MM.1S (cell line): ENCODE data around the gene CNTN5.

Experiments
- EZH2phosphoT487 ChIP-seq: fragments of 300-600 bp; sonication (generic); IDR thresholded peaks from 2 replicates; pipeline ENCODE4 v1.6.1; 2018; ENCODE audit warnings: antibody characterized with exemption, low read length
- TF ChIP-seq, protein P1 (sequence below): fragments of 300-600 bp; sonication (generic); IDR thresholded peaks from 2 replicates; pipeline ENCODE4 v1.5.1; 2016; ENCODE audit warnings: antibody characterized with exemption, low read length, mixed read lengths

DNA sequence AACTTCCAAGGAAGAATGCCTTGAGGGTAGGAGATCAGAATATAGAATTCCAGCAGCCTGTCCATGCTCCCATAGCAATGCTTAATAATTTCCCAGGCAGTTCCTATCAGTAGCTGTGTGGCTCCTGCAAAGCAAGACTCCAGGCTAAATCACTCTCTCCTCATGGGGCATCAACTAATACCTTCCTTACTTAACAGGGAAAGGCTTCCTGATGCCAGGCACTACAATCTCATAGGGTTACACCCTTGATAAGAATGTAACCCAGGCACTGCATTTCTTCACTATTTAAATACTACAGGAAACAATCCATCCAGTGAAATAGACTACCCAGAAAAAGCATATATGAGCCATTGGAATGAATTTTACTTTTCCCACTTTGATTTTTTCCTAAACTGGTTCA, 1051.4 kb downstream of the CNTN5 start:
- TF ChIP-seq, protein P1, sequence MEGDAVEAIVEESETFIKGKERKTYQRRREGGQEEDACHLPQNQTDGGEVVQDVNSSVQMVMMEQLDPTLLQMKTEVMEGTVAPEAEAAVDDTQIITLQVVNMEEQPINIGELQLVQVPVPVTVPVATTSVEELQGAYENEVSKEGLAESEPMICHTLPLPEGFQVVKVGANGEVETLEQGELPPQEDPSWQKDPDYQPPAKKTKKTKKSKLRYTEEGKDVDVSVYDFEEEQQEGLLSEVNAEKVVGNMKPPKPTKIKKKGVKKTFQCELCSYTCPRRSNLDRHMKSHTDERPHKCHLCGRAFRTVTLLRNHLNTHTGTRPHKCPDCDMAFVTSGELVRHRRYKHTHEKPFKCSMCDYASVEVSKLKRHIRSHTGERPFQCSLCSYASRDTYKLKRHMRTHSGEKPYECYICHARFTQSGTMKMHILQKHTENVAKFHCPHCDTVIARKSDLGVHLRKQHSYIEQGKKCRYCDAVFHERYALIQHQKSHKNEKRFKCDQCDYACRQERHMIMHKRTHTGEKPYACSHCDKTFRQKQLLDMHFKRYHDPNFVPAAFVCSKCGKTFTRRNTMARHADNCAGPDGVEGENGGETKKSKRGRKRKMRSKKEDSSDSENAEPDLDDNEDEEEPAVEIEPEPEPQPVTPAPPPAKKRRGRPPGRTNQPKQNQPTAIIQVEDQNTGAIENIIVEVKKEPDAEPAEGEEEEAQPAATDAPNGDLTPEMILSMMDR, result no peak
- no peak for TF ChIP-seq EZH2phosphoT487
